GM21528 (cell line): Measurements from ENCODE around the gene POLD1.
"Not testable (repeated sequence)": the region's sequence is repeated elsewhere in the genome, so short reads cannot be mapped to it uniquely, and the experiment has no call there.

Experiments used
- ATAC-seq: cut with Tn5 transposase; IDR thresholded peaks from one replicate; pipeline ENCODE4 v1.9.1; 2021; ENCODE audit warnings: mild to moderate bottlenecking, moderate library complexity; ENCODE audit not compliant: unreplicated experiment, low FRiP score

Gene POLD1

GRCh38 chr19:50383852-50384684 lies at the start of gene POLD1:
TSS of gene POLD1 (plus strand) at chr19:50384347. CDS start at chr19:50398852, 14,505 bp downstream.
- ATAC-seq, result peak; percentile 69

GRCh38 chr19:50334741-50335421 lies 49.3 kb upstream of the POLD1 start:
- ATAC-seq, result no peak

- not testable (repeated sequence) for ATAC-seq
Observed at GRCh38 chr19:50337031-50337430, 47.1 kb upstream of the POLD1 start.

- no peak for ATAC-seq
Observed at GRCh38 chr19:50340331-50340730, 43.8 kb upstream of the POLD1 start.

- no peak for ATAC-seq
Observed at GRCh38 chr19:50341091-50341564, 43.0 kb upstream of the POLD1 start.

- peak; percentile 58 for ATAC-seq
Observed at GRCh38 chr19:50344661-50345318, 39.4 kb upstream of the POLD1 start.

- not testable (repeated sequence) for ATAC-seq
Observed at GRCh38 chr19:50347089-50347581, 37.0 kb upstream of the POLD1 start.

GRCh38 chr19:50349277-50350057 lies 34.7 kb upstream of the POLD1 start:
- no peak for ATAC-seq

GRCh38 chr19:50352242-50352641 lies 31.9 kb upstream of the POLD1 start:
- ATAC-seq, result no peak

GRCh38 chr19:50353487-50353880 lies 30.7 kb upstream of the POLD1 start:
- ATAC-seq, result not testable (repeated sequence)

GRCh38 chr19:50356691-50357177 lies 27.4 kb upstream of the POLD1 start:
- no peak for ATAC-seq

- no peak for ATAC-seq
Observed at GRCh38 chr19:50357178-50358100, 26.7 kb upstream of the POLD1 start.

- no peak for ATAC-seq
Observed at GRCh38 chr19:50358483-50359327, 25.4 kb upstream of the POLD1 start.

GRCh38 chr19:50359328-50359818 lies 24.8 kb upstream of the POLD1 start:
- no peak for ATAC-seq

GRCh38 chr19:50361290-50362029 lies 22.7 kb upstream of the POLD1 start:
- ATAC-seq, result no peak

GRCh38 chr19:50362030-50362412 lies 22.1 kb upstream of the POLD1 start:
- ATAC-seq, result no peak
